Gastroesophageal sphincter (tissue), 3 donors: Measurements from ENCODE around the gene MCM5.

Experiments
- CTCF ChIP-seq, 4 experiments: fragments of 200-600 bp in 2 of 4; fragments of 450-650 bp in 2 of 4; sonication (generic) in 1 of 4; IDR thresholded peaks; one replicate each; pipeline ENCODE4 v1.5.1; 2017 to 2019; ENCODE audit warnings: antibody characterized with exemption in 4 of 4, mild to moderate bottlenecking in 2 of 4, moderate library complexity in 2 of 4
- POLR2AphosphoS5 ChIP-seq: sonication (generic); formaldehyde crosslinking; IDR thresholded peaks from one replicate; pipeline ENCODE4 v1.6.1; 2017; ENCODE audit warnings: antibody characterized with exemption

GRCh38 chr22:35456757-35457156, 56.8 kb downstream of the MCM5 start:
- TF ChIP-seq POLR2AphosphoS5 = no peak
- no peak for TF ChIP-seq CTCF (IDR thresholded peaks at IDR 0.05)
